GM20000 (cell line): ENCODE data around the gene SLC35B4.

Source experiments
- DNase-seq: peaks from one replicate; pipeline ENCODE4 v3.0.0; 2012; ENCODE audit warnings: low spot score
- TF ChIP-seq, protein P1 (sequence below): IDR thresholded peaks from 2 replicates; pipeline ENCODE4 v1.5.1; 2012; ENCODE audit warnings: mild to moderate bottlenecking, control low read depth; ENCODE audit errors: extremely low read depth, missing control alignments

Gene SLC35B4

DNA sequence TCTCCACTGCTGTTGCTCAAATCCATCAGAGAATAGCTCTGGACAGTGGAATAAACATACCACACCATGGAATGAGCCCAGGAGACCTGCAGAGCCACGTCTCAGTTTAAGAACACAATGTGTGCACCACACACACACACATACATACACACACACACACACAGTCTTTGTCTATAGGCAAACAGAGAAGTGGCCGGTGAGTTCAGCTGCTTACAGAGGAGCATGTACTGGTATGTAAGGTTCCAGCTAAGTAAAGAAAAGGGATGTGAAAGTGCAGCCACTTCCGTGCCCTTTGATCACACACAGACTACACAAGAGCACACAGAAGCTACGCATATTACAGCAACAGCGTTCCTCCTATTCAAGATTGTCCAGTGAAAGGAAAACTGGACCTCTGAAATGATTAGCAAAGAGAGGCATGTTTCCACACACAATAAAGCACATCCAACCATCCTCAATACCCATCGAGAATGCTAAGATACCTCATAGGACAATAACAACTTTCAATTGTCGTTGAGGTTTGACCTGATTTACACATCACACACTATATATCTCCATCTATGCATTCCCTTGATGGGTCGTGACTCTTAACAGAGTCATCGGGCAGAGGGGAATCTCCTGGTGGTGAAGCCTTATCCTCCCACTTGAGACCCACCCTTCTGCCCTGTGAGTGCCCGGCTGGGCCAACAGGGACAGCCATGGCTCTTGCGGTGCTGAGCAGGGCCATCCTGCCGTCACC lies 23.6 kb downstream of the SLC35B4 start:
- TF ChIP-seq, protein P1, sequence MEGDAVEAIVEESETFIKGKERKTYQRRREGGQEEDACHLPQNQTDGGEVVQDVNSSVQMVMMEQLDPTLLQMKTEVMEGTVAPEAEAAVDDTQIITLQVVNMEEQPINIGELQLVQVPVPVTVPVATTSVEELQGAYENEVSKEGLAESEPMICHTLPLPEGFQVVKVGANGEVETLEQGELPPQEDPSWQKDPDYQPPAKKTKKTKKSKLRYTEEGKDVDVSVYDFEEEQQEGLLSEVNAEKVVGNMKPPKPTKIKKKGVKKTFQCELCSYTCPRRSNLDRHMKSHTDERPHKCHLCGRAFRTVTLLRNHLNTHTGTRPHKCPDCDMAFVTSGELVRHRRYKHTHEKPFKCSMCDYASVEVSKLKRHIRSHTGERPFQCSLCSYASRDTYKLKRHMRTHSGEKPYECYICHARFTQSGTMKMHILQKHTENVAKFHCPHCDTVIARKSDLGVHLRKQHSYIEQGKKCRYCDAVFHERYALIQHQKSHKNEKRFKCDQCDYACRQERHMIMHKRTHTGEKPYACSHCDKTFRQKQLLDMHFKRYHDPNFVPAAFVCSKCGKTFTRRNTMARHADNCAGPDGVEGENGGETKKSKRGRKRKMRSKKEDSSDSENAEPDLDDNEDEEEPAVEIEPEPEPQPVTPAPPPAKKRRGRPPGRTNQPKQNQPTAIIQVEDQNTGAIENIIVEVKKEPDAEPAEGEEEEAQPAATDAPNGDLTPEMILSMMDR: no peak
- peak; percentile 75 for DNase-seq

DNA sequence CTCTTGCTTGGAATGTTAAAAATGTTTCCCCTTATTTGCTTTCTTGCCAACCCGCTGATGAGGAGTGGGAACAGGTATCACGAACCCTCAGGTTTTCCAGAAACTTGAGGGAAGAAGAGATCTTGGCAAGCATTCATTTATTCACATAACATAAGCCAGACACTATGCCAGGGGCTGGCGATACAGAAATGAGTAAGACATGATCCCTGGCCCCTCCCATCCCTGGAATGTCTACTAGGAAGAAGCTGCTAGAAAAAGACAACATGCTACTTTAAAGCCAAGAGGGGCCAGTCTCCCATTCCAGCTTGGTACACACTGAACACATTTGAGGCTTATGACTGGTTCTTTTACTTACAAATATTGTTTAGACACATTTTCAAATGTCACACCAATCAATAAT lies 26.4 kb downstream of the SLC35B4 start:
- TF ChIP-seq, protein P1: no peak
- no peak for DNase-seq

DNA sequence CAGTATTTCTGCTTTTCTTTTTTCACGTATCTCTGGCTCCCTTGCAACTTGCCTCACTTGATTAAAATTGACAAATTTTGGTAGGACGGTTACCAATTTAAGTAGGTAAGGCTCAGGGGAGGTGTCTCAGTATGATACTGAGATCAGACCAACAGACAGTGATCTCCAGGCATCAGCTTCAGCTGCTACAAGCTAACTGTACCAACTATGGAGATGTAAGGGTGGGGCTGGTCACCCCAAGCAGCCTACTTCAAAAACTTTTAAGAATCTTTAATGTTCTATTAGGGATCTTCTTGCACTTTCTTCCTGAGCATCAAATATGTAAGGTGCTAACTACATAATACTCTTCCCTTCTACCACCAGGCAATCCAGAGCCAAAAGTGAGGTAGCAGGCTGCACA lies 26.9 kb downstream of the SLC35B4 start:
- no peak for DNase-seq
- TF ChIP-seq, protein P1: no peak

DNA sequence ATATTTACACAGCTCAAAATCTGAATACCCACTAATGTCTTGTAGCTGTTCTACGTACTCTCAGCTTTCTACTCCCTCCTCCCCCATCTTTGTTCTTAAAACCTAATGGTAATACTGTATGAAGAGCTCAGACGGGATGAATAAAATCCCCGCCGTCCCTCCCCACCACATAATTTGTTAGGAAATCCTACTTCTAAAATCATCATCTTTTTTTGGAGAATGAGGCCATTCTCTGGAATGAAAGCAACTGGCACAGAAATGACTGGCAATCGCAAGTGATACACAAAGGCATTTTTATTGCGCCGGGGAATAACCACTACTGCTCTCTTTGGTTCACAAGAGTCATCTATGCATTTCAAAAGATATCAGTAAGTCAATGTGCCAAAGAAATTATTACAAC lies 27.3 kb downstream of the SLC35B4 start:
- TF ChIP-seq, protein P1: no peak
- no peak for DNase-seq

DNA sequence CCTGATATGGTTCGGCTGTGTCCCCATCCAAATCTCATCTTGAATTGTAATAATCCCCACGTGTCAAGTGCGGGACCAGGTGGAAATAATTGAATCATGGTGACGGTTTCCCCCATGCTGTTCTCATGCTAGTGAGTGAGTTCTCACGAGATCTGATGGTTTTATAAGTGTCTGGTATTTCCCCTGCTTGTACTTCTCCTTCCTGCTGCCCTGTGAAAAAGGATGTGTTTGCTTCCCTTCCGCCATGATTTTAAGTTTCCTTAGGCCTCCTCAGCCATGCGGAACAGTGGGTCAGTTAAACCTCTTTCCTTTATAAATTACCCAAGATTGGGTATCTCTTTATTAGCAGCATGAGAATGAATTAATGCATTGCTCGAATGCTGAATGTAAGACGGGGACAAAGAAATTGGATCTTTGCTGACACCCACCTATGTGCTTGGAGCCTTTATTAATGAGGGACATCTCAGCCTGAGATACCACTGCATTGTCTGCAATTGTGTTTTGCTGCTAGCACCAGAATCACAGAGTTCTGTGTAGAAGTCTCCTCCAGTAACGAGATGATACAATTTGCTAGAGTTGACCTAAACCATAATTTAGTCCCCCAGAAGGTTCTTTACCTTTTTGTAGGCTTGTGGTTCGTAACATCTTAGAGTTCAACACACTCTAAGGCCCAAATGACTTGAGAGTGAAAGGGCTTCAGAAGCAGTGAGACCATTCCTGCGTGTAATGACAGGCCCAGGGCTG lies 28.6 kb downstream of the SLC35B4 start:
- TF ChIP-seq, protein P1: no peak

DNA sequence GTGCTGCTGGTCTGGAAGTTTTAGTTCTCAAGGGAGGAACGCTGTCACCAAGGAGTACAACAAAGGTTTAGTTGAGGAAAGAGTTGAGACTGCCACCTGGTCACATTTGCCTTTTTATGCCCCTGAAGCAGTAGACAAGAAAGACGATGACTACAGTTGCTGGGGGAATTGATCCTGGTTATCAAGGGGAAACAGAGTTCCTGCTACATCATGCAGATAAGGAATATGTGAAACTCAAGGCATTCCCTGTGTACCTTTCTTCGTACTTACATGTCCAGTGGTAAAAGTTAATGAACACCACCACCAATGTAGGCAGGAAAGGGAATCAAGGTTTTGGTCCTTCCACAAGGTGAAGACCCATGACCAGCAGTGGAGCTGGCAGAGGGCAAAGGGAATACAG lies 31.8 kb downstream of the SLC35B4 start:
- no peak for DNase-seq
- TF ChIP-seq, protein P1: no peak

More for the DNA sequence above, 28.6 kb downstream of the SLC35B4 start:
- DNase-seq: no peak

DNA sequence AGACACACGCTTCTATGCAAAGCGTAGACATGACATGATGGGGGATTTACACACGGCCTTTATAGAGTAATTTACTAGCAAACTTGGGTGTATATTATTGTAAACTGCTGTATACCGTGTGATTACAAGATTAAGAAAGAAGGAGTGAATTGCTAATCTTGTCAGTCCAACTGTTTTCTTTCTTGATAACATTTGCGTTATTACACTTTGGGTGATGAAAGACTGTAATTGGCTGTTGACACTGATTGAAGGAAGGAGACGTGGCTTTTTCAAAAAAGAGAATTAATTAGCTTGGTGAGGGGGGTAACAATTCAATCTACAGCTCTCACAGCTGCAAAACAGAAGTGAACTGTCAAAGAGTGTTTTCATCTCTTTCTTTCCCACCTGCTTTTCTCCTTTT lies 32.7 kb downstream of the SLC35B4 start:
- DNase-seq: no peak
- TF ChIP-seq, protein P1: no peak
